SK-N-SH (cell line): ENCODE results near the gene PNMA3. TPM values are rescaled to one million over a fixed set of nuclear protein-coding genes. Genes with fewer than 3 reads are reported as not detected.
"Not testable (repeated sequence)": the region's sequence is repeated elsewhere in the genome, so short reads cannot be mapped to it uniquely, and the experiment has no call there.

Source experiments
- CTCF ChIA-PET: fragments of 300-600, 350-600 bp; formaldehyde crosslinking; extraction: SDS; loops from one replicate; lab custom pipeline; 2021; lab: Yijun Ruan, JAX
- POLR2A ChIA-PET: fragments of 350-600 bp; sonication (Branson Sonifier 250); formaldehyde crosslinking; extraction: SDS; loops from one replicate; lab custom pipeline; 2020; ENCODE audit warnings: antibody characterized with exemption, inconsistent platforms; lab: Yijun Ruan, JAX
- DNase-seq: peaks from one replicate; pipeline ENCODE4 v3.0.0; 2012
- H2AFZ ChIP-seq: fragments of 200-600 bp; sonication (generic); 2 replicates; pipeline ENCODE4 v1.8.1; 2016; ENCODE audit warnings: antibody characterized with exemption, mild to moderate bottlenecking, low read depth
- H3F3A ChIP-seq: fragments of 200-600 bp; sonication (generic); replicated peaks from 2 replicates; pipeline ENCODE3; 2016; ENCODE audit warnings: antibody characterized with exemption, mild to moderate bottlenecking; ENCODE audit not compliant: insufficient read depth
- H3K27ac ChIP-seq, 2 experiments: fragments of 200-500 bp in 1 of 2; fragments of 200-600 bp in 1 of 2; sonication (Bioruptor generic) in 1 of 2; sonication (generic), shearing (Covaris generic) in 1 of 2; 2 replicates each; pipeline versions ENCODE4 v1.5.1 to v1.6.1; 2014 to 2016; ENCODE audit warnings: low read depth in 2 of 2, inconsistent platforms in 1 of 2, low read length in 1 of 2, mild to moderate bottlenecking in 1 of 2, mixed read lengths in 1 of 2
- H3K27me3 ChIP-seq: fragments of 200-600 bp; sonication (generic), shearing (Covaris generic); 2 replicates; pipeline ENCODE4 v1.6.1; 2016; ENCODE audit warnings: mixed run types; ENCODE audit not compliant: insufficient read depth
- H3K36me3 ChIP-seq, 2 experiments: fragments of 200-500 bp in 1 of 2; fragments of 200-600 bp in 1 of 2; sonication (Bioruptor generic) in 1 of 2; sonication (generic) in 1 of 2; replicated peaks in 1 of 2; 2 replicates each; pipeline versions ENCODE3 to v1.5.1; 2014 to 2016; ENCODE audit warnings: low read length in 1 of 2, mild to moderate bottlenecking in 1 of 2; ENCODE audit not compliant: insufficient read depth in 2 of 2, control insufficient read depth in 1 of 2
- H3K4me1 ChIP-seq, 2 experiments: fragments of 200-500 bp in 1 of 2; fragments of 200-600 bp in 1 of 2; sonication (Bioruptor generic) in 1 of 2; sonication (generic), shearing (Covaris generic) in 1 of 2; 2 replicates each; pipeline versions ENCODE4 v1.5.1 to v1.6.1; 2014 to 2016; ENCODE audit warnings: low read depth in 1 of 2, low read length in 1 of 2, mixed run types in 1 of 2; ENCODE audit not compliant: insufficient read depth in 2 of 2, control insufficient read depth in 1 of 2
- H3K4me2 ChIP-seq: fragments of 200-600 bp; sonication (generic), shearing (Covaris generic); 2 replicates; pipeline ENCODE4 v1.6.1; 2017; ENCODE audit warnings: mixed run types
- H3K4me3 ChIP-seq, 2 experiments: fragments of 200-500 bp in 1 of 2; fragments of 200-600 bp in 1 of 2; sonication (Bioruptor generic) in 1 of 2; sonication (generic), shearing (Covaris generic) in 1 of 2; 2 replicates each; pipeline versions ENCODE4 v1.5.1 to v1.8.1; 2014 to 2016; ENCODE audit warnings: low read depth in 2 of 2, inconsistent platforms in 1 of 2, low read length in 1 of 2, mild to moderate bottlenecking in 1 of 2, mixed read lengths in 1 of 2, moderate library complexity in 1 of 2
- H3K79me2 ChIP-seq: fragments of 200-600 bp; sonication (generic); 2 replicates; pipeline ENCODE4 v1.8.1; 2017; ENCODE audit warnings: mild to moderate bottlenecking; ENCODE audit not compliant: insufficient read depth
- H3K9ac ChIP-seq: fragments of 200-600 bp; sonication (generic); 2 replicates; pipeline ENCODE4 v1.6.1; 2017; ENCODE audit warnings: mixed run types
- H3K9me2 ChIP-seq: fragments of 200-600 bp; sonication (generic); 2 replicates; pipeline ENCODE4 v1.6.1; 2017; ENCODE audit warnings: mixed run types
- H3K9me3 ChIP-seq: fragments of 200-600 bp; sonication (generic); 2 replicates; pipeline ENCODE4 v1.6.1; 2017; ENCODE audit warnings: mixed run types, mild to moderate bottlenecking, moderate library complexity
- H4K20me1 ChIP-seq: fragments of 200-600 bp; sonication (generic); 2 replicates; pipeline ENCODE4 v1.6.1; 2017; ENCODE audit warnings: mild to moderate bottlenecking, mixed run types; ENCODE audit not compliant: insufficient read depth
- CHD2 ChIP-seq: fragments of 150-350 bp; IDR thresholded peaks from 2 replicates; pipeline ENCODE4 v1.6.1; 2018; ENCODE audit warnings: low read length; ENCODE audit not compliant: partially characterized antibody
- CTCF ChIP-seq: fragments of 200-600 bp; sonication (generic); IDR thresholded peaks from 2 replicates; pipeline ENCODE4 v1.6.1; 2017; ENCODE audit warnings: antibody characterized with exemption, mild to moderate bottlenecking, moderate library complexity
- ELF1 ChIP-seq: IDR thresholded peaks from 2 replicates; pipeline ENCODE4 v1.4.0; 2012
- FOSL2 ChIP-seq: IDR thresholded peaks from 2 replicates; pipeline ENCODE4 v1.4.0; 2012; ENCODE audit warnings: low read depth, mild to moderate bottlenecking, moderate library complexity, borderline replicate concordance
- FOXJ3 ChIP-seq: sonication (generic); formaldehyde crosslinking; IDR thresholded peaks from 2 replicates; pipeline ENCODE4 v1.5.1; 2020; ENCODE audit warnings: mild to moderate bottlenecking, missing genetic modification reagents
- FOXM1 ChIP-seq: IDR thresholded peaks from 2 replicates; pipeline ENCODE4 v1.4.0; 2012; ENCODE audit warnings: low read depth, mild to moderate bottlenecking
- GABPA ChIP-seq: IDR thresholded peaks from 2 replicates; pipeline ENCODE4 v1.4.0; 2012; ENCODE audit warnings: low read depth, mild to moderate bottlenecking
- JUND ChIP-seq: IDR thresholded peaks from 2 replicates; pipeline ENCODE4 v1.4.0; 2012
- MXI1 ChIP-seq: IDR thresholded peaks from 2 replicates; pipeline ENCODE4 v1.6.1; 2012; ENCODE audit warnings: mild to moderate bottlenecking, low read depth, low read length, improper control_type of control experiment
- NRF1 ChIP-seq: IDR thresholded peaks from 2 replicates; pipeline ENCODE4 v1.6.1; 2012; ENCODE audit warnings: low read depth, mild to moderate bottlenecking, low read length
- PBX3 ChIP-seq: IDR thresholded peaks from 2 replicates; pipeline ENCODE4; 2012
- POLR2AphosphoS5 ChIP-seq: IDR thresholded peaks from 2 replicates; pipeline ENCODE4 v1.6.1; 2012; ENCODE audit warnings: low read depth, low read length
- RFX5 ChIP-seq: IDR thresholded peaks from 2 replicates; pipeline ENCODE4 v1.6.1; 2012; ENCODE audit warnings: mild to moderate bottlenecking, improper control_type of control experiment, low read length
- RXRA ChIP-seq: IDR thresholded peaks from 2 replicates; pipeline ENCODE4 v1.4.0; 2012; ENCODE audit warnings: low read depth, mild to moderate bottlenecking, borderline replicate concordance
- TAF1 ChIP-seq: IDR thresholded peaks from 2 replicates; pipeline ENCODE4 v1.6.1; 2012; ENCODE audit warnings: low read depth, mild to moderate bottlenecking, low read length, moderate library complexity, borderline replicate concordance
- USF1 ChIP-seq: IDR thresholded peaks from 2 replicates; pipeline ENCODE4 v1.4.0; 2012; ENCODE audit warnings: low read depth, borderline replicate concordance
- USF2 ChIP-seq: fragments of 150-350 bp; IDR thresholded peaks from 2 replicates; pipeline ENCODE4 v1.6.1; 2017; ENCODE audit warnings: antibody characterized with exemption, low read length, low read depth, borderline replicate concordance
- YY1 ChIP-seq: IDR thresholded peaks from 2 replicates; pipeline ENCODE4 v1.4.0; 2012; ENCODE audit warnings: low read depth, mild to moderate bottlenecking
- ZBTB33 ChIP-seq: IDR thresholded peaks from 2 replicates; pipeline ENCODE4 v1.4.0; 2012; ENCODE audit warnings: low read depth, borderline replicate concordance
- WGBS: methylation state at CpG from one replicate; pipeline ENCODE4 v1.1.6; 2017; ENCODE audit warnings: low lambda C conversion rate; 5-methylcytosine and 5-hydroxymethylcytosine counted together
- polyA plus RNA-seq, 3 experiments: library from polyadenylated mRNA; depleted of rRNA; stranded (reverse); fragments of >200 nt; gene quantifications; 2 replicates each; pipeline ENCODE4 v1.2.3, GENCODE V29; 2012

Gene PNMA3
- polyA plus RNA-seq, 1 of the 3 experiments (the other 2 are of a cell fraction) = 0.12 TPM

- WGBS = 22% methylated on average over 3 of the region's 3 CpGs
- Histone ChIP-seq H3K27me3 (no peaks in the 10 kb centered on the region; the same call in 1 of the 2 replicates), H3K4me3 (no peak overlapping the region), H3K27ac (no peak overlapping the region)
- TF ChIP-seq CHD2 (no peak), POLR2AphosphoS5 (no peak), USF1 (no peak), RFX5 (no peak), NRF1 (no peak), GABPA (no peak), MXI1 (no peak), RXRA (no peak), YY1 (no peak), USF2 (no peak), FOSL2 (no peak), FOXM1 (no peak), TAF1 (no peak), CTCF (no peak), FOXJ3 (CRISPR knock-in tag) (no peak), PBX3 (no peak), JUND (no peak), ELF1 (no peak), ZBTB33 (no peak)
- TF ChIP-seq, all 33 proteins: peak for 0
- Histone ChIP-seq H3K9me2 (no peaks in the 10 kb centered on the region), H3K9ac (no peak overlapping the region), H3K36me3 (no peaks in the 10 kb centered on the region), H3K79me2 (no peaks in the 10 kb centered on the region), H3F3A (no peaks in the 10 kb centered on the region), H3K4me2 (no peak overlapping the region), H3K4me1 (no peaks in the 10 kb centered on the region), H3K9me3 (no peaks in the 10 kb centered on the region), H2AFZ (no peak overlapping the region), H4K20me1 (no peaks in the 10 kb centered on the region)
- DNase-seq = no peak
- ChIA-PET CTCF (no interaction called here), POLR2A (no interaction called here)
Measured at GRCh38 chrX:153102418-153102817, 46.1 kb downstream of the PNMA3 start.

- H3K9me2 ChIP-seq, H3K27ac ChIP-seq, H4K20me1 ChIP-seq, H3K9me3 ChIP-seq, H3K9ac ChIP-seq, H3K4me1 ChIP-seq, DNase-seq, POLR2A ChIA-PET, H3K36me3 ChIP-seq, CTCF ChIA-PET, H3K27me3 ChIP-seq, H3K4me3 ChIP-seq, H2AFZ ChIP-seq, H3K79me2 ChIP-seq, H3F3A ChIP-seq, H3K4me2 ChIP-seq: not testable (repeated sequence)
- 0% methylated on average over 1 of the region's 1 CpG for WGBS
Measured at GRCh38 chrX:153104959-153105358, 48.7 kb downstream of the PNMA3 start.
